HUDEP-2 (cell line): ENCODE measurements around the gene FBXO33.

Experiments
- DNase-seq, 76 experiments: peaks; one replicate each; lab custom pipeline; 2025; ENCODE audit not compliant: unreplicated experiment in 76 of 76; lab: John Stamatoyannopoulos, UW

FBXO33 gene

DNA sequence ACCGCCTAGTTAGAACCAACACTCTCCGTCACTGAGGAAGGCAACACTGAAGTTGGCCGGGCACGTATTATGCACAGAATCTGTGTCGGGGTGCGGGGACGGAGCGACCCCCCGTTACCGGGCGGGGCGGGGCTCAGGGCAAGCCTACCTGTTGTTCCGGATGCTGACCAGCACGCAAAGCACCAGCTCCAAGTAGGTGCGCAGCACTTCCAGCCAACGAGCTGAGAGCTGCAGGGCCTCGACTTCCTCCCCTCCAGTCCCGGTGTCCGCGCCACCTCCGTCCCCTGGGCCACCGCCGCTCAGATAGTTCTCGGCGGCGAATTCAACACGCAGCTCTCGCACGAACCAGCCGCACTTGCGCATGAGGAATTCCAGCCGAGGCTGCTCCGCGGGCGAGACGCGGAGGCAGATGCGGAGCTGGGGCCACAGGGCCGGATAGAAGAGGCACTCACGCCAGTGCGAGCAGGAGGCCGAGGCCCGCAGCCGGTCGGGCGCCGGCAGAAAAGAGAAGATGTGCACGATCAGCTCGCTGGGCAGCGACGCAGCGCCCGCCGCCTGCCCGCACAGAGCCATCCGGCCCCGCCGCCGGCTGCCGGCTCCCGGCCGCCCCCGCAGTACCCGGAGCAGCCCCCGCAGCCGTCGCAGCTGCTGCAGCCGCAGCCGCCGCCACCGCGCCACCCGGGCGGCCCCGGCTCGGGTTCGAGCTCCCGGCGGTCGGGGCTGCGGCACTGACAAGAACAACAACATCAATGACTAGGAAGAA is 636 bp downstream of the FBXO33 start:
- peak in 12 of 76 experiments; percentile 3 to 51 (median 28) for DNase-seq

DNA sequence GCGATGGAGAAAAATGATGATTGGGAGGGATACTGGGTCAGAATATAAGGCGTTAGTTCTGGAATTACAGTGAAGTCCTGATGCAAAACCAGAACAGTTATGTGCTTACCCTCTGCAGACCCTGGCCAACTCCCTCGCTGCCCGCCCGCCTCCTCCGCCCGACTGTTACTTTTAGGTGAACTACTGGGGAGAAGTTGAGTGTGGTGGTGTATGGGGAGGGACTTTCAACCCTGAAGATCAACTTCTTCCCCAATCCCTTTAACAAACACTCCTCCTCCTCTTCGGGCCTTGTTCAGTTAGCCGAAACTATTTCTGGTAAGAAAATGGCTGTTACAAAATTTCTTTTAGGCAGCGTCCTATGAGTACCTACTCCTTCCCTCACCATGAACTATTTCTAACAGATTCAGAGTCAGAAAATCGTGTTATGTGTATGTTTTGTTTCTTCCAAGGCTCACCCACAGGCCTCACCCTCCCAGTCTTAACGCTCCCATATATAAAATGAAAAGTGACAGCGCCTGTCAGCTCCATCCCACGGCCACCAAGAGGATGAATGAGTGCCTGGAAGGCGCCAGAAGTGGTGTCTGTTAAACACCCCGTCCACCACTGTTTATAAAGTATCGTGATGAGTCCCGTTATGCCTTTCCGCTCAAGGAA is 1.3 kb downstream of the FBXO33 start:
- peak in 4 of 76 experiments; percentile 3 to 15 (median 14) for DNase-seq

DNA sequence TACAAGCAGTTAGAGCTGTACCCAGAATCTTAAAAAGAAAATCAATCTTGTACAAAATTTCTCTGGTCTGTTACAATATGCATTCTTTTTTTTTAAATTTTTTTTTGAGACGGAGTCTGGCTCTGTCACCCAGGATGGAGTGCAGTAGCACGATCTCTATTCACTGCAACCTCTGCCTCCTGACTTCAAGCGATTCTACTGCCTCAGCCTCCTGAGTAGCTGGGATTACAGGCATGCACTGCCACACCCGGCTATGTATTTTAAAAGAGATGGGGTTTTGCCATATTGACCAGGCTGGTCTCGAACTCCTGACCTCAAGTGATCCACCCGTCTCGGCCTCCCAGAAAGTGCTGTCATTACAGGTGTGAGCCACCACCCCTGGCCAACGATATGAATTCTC is 4.1 kb downstream of the FBXO33 start:
- no peak for DNase-seq

DNA sequence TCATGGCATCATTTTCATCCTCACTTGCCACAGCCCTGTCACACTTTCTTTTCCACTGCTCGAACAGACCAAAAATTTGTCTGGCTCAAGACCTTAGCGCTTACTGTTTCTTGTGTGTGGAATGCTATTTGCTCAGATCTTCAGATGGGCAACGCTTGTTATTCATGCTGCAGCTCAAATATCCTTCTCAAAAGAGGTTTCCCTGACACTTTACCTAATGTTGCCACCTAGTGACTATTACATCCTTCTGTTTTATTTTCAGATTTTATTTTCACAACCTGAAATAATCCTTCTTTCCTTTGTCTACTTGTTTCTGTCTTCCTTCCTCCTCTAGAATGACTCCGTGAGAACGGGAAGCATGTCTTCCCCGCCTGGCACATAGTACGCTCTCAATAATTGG is 5.6 kb downstream of the FBXO33 start:
- DNase-seq: peak in 4 of 76 experiments; percentile 2 to 10 (median 5)

DNA sequence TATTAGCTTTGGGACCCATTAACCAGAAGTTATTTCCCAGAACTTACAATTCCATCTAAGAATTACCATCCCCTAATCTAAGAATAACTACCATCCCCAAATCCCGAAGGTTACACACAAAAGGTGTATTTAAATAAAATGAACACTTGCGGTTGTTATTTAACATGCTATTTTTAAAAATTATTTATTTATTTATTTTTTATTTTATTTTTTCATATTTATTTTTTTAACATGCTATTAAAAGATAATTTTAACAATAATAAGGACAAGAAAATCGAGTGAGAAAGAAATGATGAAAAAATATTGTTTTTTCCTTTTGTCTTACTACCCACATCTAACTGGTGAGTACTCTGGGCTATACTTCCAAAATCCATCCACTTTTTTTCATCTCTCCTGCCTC is 6.3 kb downstream of the FBXO33 start:
- no peak for DNase-seq

DNA sequence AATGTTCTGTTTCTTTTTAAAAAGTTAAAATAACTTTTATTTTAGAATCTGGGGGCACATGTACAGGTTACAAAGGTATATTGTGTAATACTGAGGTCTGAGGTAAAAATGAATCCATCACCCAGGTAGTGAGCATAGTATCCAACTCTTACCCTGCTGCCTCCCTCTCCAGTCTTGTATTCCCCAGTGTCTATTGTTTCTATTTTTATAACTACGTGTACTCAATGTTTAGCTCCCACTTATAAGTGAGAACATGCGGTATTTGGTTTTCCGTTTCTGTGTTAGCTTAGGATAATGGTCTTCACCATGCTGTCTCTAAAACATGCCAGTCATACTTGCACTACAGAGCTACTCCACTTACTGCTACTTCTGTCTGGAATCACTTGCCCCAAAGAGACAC is 8.4 kb downstream of the FBXO33 start:
- no peak for DNase-seq

DNA sequence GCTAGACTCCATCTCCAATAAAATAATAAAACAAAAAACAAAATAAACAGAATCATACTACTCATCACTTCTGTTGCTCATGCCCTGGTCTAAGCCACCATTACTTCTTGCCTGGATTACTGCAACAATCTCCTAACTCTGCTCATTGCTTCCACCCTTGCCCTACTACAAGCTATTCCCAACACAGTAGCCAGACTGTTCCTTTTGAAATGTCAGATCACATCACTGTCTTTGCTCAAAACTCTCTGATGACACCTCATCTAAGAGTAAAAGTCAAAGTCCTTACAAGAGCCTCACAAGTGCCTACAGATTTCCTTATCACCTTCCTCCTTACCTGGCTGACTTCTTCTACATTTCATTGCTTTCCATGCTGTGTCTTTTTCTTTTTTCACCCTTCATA is 10.0 kb downstream of the FBXO33 start:
- no peak for DNase-seq

DNA sequence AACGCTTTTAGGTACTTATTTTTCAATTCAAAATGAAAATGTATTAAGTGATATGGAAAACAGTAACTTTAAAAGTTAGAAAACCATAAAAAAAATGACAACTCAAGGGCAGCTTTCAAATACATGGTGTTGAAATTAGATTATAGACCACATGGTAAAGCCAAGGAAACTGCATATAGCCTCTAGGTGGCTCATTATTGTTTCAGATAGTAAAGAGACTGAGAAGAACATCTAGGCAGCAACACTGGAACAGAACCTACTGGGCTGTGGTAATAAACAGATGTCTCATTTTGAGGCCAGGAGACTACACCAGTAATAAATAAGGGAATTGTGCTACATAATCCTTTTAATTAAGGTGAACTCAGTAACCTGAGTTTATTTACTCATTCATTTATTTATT is 13.0 kb downstream of the FBXO33 start:
- DNase-seq: peak in 3 of 76 experiments; percentile 4 to 16 (median 7)

DNA sequence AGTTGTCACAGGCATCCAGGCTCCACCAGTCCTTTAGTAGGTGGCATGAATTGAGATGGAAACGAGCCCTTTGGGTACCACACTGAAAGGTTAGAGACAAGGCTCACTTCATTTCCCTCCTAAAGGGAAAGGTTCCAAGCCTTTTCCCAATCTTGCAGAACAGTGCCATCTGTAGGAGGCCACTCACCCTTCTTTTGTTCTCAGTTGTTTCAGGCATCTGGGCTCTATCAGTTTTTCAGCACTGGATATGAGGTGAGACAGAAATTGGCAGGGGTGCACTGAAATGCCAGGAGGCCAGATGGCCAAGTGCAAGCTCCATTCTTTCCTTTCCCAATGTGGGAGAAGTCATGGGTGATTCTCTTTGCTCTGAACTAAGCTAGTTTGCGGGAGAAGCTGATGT is 15.2 kb downstream of the FBXO33 start:
- DNase-seq: peak in 12 of 76 experiments; percentile 0 to 54 (median 20)

DNA sequence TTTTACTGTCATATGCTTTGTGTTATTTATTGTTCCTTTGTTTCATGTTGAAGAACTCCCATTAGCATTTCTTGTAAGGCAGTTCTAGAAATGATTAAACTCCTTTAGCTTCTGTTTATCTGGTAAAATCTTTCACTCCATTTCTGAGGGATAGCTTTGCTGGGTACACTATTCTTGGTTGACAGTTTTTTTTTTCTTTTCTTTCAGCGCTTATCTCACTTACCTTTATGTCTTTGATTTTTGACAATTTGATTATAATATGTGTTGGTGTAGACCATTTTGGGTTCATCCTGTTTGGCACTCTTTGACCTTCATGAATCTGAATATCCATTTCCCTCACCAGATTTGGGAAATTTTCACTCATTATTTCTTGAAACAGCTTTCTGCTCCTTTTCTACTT is 16.2 kb downstream of the FBXO33 start:
- DNase-seq: no peak

DNA sequence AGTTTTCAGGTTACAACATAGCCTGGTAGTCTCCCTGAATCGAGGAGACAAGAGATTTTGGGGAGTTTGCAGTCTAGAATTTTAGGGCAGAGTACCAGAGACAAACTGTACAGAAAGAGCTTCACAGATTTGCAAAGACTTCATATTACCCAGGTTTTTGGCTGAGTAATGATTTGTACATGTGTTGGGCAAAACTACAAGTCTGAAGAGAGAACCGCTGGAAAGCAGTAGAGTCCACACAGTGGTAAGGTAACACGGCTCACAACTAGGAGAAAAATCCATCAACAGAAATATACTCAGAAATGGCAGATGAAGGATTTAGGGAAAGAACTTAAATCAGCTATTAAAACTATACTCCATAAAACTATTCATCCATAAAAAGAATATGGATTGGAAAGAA is 25.7 kb downstream of the FBXO33 start:
- no peak for DNase-seq

DNA sequence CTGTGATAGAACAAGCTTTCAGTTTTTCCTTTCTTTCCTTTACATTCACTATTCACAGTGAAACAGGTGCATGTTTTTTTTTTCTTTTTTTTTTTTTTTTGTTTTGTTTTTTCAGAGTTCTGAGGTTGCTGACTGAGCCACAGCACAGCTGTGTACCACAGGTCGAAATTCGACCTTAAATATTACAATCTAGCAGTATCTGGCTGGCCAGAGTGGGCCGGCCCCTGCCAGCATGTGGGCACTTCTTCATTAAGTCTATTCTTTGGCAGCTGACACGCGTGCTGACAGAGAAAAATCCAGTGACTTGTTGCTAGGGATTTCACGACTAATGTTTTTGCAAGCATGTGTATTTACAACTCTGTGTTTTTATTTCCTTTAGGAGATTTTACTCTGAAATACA is 33.9 kb downstream of the FBXO33 start:
- DNase-seq: no peak

DNA sequence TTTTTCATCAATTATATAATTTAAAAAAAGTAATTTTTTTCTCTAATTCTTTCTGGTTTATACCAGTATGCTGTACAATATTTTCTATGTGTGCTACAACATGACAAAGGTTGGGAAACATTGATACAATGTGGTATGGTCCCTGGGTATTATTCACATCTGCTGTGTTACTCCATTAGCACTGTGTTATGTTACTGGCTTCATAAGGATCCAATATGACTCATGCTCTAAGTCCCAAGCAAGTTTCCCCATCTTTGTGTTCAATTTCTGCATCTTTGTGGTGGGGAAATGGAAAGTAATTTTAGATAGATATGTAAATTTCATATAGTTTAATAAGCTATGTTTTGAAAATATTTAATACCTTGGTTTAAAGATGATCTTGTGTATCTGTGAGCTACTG is 35.8 kb downstream of the FBXO33 start:
- no peak for DNase-seq

DNA sequence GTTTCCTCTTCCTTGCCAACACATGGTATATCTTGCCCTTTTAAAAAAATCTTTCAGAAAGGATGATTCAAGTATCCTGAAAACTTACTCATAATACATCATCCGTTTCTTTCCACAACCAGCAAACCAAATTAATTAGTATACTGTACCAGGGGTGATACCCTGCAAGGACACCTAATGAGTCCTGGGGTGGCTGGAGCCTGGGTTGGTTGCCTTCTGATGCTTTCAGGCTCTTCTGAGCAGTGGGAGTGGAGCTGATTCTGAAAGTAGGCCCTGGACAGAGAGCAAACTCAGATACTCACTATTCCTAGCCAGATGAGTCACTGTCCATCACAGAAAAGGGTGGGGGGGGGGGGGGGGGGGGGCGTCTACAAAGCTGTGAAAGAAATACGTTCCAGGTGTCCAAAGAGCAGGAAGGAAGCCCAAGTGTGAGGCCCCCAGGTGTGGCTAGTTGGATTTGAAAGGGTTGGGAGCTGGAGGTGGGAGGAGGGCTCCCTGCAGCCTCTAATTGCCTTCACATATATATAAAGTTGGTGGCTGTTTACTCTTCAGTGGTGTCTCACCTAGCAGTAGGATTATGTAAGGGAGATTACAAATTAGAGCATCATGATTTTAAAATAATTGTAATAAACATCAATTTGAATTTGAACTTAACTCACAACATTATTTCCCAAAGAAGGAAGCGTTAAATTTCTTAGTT is 36.5 kb downstream of the FBXO33 start:
- no peak for DNase-seq

DNA sequence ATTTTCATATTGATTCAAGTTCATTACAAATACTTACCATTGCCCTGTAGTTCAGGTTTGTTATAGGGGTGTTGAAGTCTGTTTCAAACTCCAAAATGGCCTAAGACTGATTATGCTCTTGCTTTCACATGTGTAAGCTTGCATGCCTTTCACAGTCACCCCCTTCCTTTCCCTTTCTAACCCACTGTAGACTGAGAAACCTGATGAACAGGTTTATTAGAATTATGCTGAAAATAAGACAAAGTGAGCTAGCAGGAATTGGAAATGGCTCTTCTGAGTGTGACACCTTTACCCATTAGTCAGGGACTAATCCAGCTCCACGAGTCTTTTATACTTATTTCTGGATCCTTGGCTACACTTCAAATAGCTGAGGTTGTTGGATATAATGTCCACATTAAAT is 38.9 kb downstream of the FBXO33 start:
- DNase-seq: no peak

DNA sequence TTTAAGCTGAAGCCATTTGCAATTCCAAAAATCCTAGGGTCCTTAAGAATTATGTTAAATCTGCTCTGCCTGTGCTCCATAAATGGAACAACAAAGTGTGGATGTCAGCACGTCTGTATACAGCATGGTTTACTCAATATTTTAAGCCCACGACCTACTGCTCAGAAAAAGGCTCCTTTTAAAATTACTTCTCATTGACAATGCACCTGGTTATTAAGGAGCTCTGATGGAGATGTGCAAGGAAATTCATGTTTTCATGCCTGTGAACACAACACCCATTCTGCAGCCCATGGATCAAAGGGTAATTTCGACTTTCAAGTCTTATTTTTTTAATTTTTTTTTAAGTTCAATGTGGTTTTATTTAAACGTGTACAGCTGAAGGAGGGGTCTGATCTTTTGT is 48.1 kb downstream of the FBXO33 start:
- DNase-seq: no peak

DNA sequence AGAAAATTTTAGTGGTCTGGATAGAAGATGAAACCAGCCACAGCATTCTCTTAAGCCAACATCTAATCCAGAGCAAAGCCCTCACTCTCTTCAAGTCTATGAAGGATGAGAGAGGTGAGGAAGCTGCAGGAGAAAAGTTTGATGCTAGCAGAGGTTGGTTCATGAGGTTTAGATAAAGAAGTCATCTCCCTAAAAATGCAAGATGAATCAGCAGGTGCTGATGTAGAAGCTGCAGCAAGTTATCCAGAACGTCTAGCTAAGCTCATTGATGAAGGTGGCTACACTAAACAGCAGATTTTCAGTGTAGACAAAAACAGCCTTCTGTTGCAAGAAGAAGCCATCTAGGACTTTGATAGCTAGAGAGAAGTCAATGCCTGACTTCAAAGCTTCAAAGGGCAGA is 48.5 kb downstream of the FBXO33 start:
- no peak for DNase-seq

DNA sequence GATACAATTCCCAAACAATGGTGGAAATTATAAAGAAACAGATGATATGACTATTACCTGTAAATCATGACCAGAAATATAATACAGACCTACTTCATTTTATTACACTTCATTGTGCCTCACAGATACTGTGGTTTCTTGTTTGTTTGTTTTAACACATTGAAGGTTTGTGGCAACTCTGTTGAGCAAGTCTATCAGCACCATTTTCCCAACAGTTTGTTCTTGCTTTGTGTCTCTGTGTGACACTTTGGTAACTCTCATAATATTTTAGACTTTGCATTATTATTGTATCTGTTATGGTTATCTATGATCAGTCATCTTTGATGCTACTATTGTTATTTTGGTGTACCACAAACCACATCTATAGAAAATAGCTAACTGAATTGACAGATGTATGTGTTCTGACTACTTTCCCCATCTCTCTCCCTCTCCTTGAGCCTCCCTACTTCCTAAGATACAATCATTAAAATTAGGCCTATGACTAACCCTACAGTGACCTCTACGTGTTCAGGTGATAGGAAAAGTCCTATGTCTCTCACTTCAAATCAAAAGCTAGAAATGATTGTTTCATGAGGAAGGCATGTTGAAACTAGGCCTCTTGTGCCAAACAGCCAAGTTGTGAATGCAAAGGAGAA is 49.1 kb downstream of the FBXO33 start:
- no peak for DNase-seq

DNA sequence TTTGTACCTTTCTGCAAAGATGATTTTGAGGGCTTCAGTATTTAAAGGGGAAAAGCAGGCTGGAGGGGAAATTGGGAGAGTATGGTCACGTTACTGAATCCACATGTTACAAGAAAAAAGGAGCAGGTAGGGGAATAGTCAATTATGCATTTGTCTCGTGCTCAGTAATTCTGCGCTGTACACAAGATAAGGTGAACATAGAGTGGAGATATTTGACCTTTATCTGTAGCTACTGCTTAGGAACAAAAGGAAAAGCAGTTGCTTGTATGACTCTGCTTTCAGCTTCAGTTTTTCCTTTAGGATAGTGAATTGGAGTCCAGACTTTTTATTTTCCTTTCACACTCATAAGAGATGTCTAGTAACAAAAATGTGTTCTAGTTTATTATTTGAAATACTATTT is 49.8 kb downstream of the FBXO33 start:
- no peak for DNase-seq

DNA sequence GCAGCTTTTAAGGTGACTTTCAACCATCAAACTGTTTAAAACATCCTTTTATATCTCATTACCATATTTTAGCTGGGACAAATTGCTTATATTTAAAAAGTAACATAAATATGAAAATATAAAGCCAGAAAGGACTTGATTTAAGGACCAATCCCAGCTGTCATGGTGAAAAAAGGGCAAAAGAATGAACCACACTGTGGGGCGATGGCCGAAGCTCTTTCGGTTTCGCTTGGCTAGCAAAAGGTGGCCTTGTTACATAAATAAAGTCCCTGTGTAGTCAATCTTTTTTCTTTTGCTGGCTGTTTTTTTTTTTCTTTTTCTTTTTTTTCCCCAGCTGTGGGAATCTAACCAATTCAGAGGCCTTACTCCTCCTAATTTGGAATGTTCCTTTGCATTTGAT is 50.9 kb downstream of the FBXO33 start:
- no peak for DNase-seq

DNA sequence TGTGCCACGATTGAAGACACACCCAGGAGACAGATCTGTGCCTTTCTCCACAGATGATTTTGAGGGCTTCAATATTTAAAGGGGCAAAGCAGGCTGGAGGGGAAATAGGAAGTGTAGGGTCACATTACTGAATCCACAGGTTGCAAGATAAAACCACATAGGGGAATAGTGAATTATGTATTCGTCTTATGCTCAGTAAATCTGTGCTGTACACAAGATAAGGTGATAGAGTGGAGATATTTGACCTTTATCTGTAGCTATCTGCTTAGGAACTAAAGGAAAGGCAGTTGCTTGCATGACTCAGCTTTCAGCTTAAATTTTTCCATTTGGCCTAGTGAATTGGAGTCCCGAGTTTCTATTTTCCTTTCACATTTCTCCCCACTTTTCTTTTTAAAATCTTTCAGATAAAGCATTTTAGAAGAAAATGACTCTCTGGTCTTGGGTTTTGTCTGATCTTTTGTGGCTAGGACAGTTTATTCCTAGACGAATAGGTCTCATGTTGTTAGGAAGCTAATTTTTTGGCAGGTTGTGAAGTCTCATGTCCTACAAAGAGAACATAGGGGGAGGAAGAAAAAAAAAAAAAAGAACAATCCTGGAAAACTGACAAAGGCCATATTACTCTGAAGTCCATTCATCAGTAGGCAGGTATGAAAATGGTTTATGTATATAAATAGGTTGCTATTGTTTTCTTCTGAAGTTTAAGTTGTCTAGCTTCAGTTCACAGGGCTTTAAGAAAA is 55.4 kb downstream of the FBXO33 start:
- DNase-seq: no peak
